ENCODE data around the gene PTPRN2.
"Not testable (repeated sequence)": the region's sequence is repeated elsewhere in the genome, so short reads cannot be mapped to it uniquely, and the experiment has no call there.

PTPRN2 gene

DNA sequence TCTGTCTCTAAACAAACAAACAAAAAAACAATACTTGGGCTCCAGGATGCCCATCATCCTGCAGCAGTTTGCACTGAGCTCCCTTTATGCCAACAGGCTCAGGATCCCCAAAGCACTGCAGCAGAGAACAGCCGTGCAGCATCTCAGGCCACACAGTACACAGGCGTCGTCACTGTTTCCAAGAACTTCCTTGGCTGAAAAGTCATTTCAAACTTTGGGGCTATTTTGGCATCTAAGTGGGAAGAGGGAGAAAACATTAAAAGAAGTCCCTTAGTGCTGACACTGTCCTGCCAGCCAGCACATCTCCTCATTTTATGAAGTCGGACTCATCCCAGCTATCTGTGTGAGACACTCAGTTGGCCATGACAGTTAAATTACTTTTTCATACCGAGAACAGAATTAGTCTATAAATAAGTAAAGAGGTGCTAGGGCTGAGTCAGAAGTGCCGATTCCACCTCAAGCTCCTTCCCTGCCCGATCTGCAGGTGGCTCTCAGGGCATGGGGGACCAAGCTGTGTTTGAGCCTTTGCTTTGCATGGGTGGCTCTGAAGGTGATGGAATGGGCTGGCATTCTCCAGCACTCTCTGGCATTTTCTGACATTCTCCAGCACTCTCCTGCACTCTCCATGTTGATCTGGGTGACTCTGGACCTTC is 68.5 kb downstream of the PTPRN2 start:
- Mint-ChIP-seq H3K27me3 (no peaks in the 10 kb centered on the region), H3K9me3 (peaks cover 8% of the 10 kb centered on the region), H3K4me3 (no peak overlapping the region), H3K4me1 (no peaks in the 10 kb centered on the region), H3K27ac (no peak overlapping the region), H3K36me3 (peaks cover 2% of the 10 kb centered on the region)
- CTCF ChIA-PET: no interaction called here
- no peak for DNase-seq

GRCh38 chr7:158517571-158517970 is 70.1 kb downstream of the PTPRN2 start:
- no peaks in the 10 kb centered on the region for H3K36me3 Mint-ChIP-seq
- no peaks in the 10 kb centered on the region for H3K27me3 Mint-ChIP-seq
- CTCF ChIA-PET: no interaction called here

GRCh38 chr7:158517072-158517471 is 70.6 kb downstream of the PTPRN2 start:
- Mint-ChIP-seq H3K27me3 (no peaks in the 10 kb centered on the region), H3K9me3 (peaks cover 4% of the 10 kb centered on the region), H3K4me3 (no peak overlapping the region), H3K4me1 (no peaks in the 10 kb centered on the region), H3K36me3 (no peaks in the 10 kb centered on the region), H3K27ac (no peak overlapping the region)
- CTCF ChIA-PET: no interaction called here
- no peak for DNase-seq

More at GRCh38 chr7:158517571-158517970, 70.1 kb downstream of the PTPRN2 start:
- H3K4me1 Mint-ChIP-seq: no peaks in the 10 kb centered on the region
- H3K9me3 Mint-ChIP-seq: peaks cover 4% of the 10 kb centered on the region
- no peak for DNase-seq
- H3K4me3 Mint-ChIP-seq: no peak overlapping the region
- H3K27ac Mint-ChIP-seq: no peak overlapping the region

DNA sequence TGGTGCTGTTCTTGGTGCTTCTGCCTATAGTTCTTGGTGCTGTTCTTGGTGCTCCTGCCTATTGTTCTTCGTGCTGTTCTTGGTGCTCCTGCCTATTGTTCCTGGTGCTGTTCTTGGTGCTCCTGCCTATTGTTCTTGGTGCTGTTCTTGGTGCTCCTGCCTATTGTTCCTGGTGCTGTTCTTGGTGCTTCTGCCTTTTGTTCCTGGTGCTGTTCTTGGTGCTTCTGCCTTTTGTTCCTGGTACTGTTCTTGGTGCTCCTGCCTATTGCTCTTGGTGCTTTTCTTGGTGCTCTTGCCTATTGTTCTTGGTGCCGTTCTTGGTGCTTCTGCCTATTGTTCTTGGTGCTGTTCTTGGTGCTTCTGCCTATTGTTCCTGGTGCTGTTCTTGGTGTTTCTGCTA is 71.1 kb downstream of the PTPRN2 start:
- Mint-ChIP-seq H3K27me3 (no peaks in the 10 kb centered on the region), H3K27ac (no peak overlapping the region), H3K36me3 (no peaks in the 10 kb centered on the region), H3K4me1 (no peaks in the 10 kb centered on the region), H3K4me3 (no peak overlapping the region), H3K9me3 (peaks cover 9% of the 10 kb centered on the region)
- no peak for DNase-seq
- CTCF ChIA-PET: no interaction called here

DNA sequence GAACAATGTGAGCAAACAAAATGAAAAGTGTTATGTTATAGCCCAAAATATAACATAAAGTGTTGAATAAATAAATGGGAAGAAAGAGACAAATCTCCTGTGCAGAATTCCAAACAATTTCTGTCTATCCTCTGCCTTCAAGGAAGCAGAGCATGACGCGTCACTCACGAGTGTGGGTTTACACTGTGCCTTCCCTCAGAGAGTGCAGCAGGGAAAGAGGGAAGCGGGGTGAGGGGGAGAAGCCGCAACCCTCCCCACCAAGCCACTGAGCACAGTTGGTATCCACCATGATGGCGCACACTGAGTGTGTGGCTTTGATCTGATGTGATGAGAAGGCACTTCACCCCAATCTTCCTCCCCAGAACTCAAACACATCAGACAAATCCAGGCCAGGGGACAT is 74.8 kb downstream of the PTPRN2 start:
- Mint-ChIP-seq H3K27ac (no peak overlapping the region), H3K4me3 (no peak overlapping the region), H3K9me3 (peaks cover 16% of the 10 kb centered on the region), H3K4me1 (no peaks in the 10 kb centered on the region), H3K27me3 (no peaks in the 10 kb centered on the region), H3K36me3 (peaks cover 1% of the 10 kb centered on the region)
- DNase-seq: no peak
- CTCF ChIA-PET: no interaction called here

DNA sequence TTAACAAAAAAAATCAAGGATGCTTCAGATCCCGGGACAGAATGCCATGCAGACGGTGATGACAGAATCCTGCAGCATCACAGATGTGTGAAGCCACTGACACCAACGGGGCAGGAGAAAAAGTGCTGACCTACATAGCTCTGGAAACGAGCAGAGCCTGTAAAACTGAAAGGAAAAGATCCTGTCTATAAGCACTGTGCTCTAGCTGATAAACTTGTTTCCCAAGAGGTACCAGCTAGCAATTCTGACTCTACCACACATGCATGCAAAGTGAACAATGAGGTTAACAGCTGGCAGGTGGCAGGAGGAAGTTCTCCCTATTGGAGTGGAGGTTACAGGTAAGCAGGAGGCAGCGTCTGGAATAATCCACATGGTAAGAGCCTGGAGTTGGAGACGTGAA is 75.6 kb downstream of the PTPRN2 start:
- H3K27ac Mint-ChIP-seq: no peak overlapping the region
- H3K27me3 Mint-ChIP-seq: no peaks in the 10 kb centered on the region
- DNase-seq: no peak
- CTCF ChIA-PET: no interaction called here
- peaks cover 1% of the 10 kb centered on the region for H3K36me3 Mint-ChIP-seq
- no peak overlapping the region for H3K4me3 Mint-ChIP-seq
- no peaks in the 10 kb centered on the region for H3K4me1 Mint-ChIP-seq
- H3K9me3 Mint-ChIP-seq: peaks cover 22% of the 10 kb centered on the region

GRCh38 chr7:158508802-158509385 is 78.7 kb downstream of the PTPRN2 start:
- Mint-ChIP-seq H3K27ac (no peak overlapping the region), H3K27me3 (no peaks in the 10 kb centered on the region)

GRCh38 chr7:158508321-158508720 is 79.3 kb downstream of the PTPRN2 start:
- H3K27me3 Mint-ChIP-seq, H3K36me3 Mint-ChIP-seq, H3K27ac Mint-ChIP-seq, H3K4me1 Mint-ChIP-seq, DNase-seq, H3K4me3 Mint-ChIP-seq, CTCF ChIA-PET: not testable (repeated sequence)
- H3K9me3 Mint-ChIP-seq: peaks cover 31% of the 10 kb centered on the region

More at GRCh38 chr7:158508802-158509385, 78.7 kb downstream of the PTPRN2 start:
- Mint-ChIP-seq H3K4me3 (no peak overlapping the region), H3K4me1 (no peaks in the 10 kb centered on the region), H3K9me3 (peaks cover 31% of the 10 kb centered on the region), H3K36me3 (peaks cover 1% of the 10 kb centered on the region)
- DNase-seq: no peak
- CTCF ChIA-PET: no interaction called here

DNA sequence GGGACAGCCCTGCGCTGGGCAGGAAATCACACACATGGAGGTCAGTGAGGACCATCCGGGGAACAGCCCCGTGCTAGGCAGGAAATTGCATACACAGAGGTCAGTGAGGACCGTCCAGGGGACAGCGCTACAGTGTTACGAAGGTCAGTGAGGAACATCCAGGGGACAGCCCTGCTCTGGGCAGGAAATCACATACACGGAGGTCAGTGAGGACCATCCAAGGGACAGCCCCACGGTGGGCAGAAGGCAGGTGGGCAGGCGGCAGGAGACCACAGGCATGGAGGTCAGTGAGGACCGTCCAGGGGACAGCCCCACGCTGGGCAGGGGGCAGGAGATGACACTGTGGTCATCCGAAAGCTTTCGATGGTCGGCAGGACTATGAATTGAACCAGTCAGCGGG is 79.7 kb downstream of the PTPRN2 start:
- Mint-ChIP-seq H3K27me3 (no peaks in the 10 kb centered on the region), H3K27ac (no peak overlapping the region)

GRCh38 chr7:158507175-158507574 is 80.4 kb downstream of the PTPRN2 start:
- H3K27ac Mint-ChIP-seq, H3K36me3 Mint-ChIP-seq, CTCF ChIA-PET, H3K4me3 Mint-ChIP-seq, DNase-seq, H3K27me3 Mint-ChIP-seq, H3K4me1 Mint-ChIP-seq: not testable (repeated sequence)
- H3K9me3 Mint-ChIP-seq: peaks cover 28% of the 10 kb centered on the region

More for the DNA sequence above, 79.7 kb downstream of the PTPRN2 start:
- Mint-ChIP-seq H3K9me3 (peaks cover 30% of the 10 kb centered on the region), H3K4me1 (no peaks in the 10 kb centered on the region), H3K4me3 (no peak overlapping the region), H3K36me3 (peaks cover 1% of the 10 kb centered on the region)
- peak; percentile 16 for DNase-seq
- CTCF ChIA-PET: no interaction called here

DNA sequence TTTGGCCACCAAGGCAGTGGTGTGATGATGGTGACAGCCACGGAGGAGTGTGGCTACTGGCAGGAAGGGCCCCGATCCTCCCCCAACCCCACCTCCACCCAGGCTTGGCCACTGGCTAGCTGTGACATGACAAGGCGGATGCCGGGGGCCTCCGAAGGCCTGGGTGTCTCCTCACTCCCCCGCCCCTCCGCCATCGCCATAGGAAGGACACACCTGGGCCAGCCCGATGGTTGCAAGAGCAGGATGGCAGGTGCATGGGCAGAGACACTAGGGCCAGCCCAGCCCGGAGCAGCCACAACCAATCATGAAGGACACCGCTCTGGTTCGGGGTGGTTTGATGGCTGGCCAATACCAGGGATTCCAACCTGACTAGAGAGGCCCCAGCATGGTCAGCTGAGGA is 81.0 kb downstream of the PTPRN2 start:
- peak; percentile 15 for DNase-seq
- H3K4me1 Mint-ChIP-seq: no peaks in the 10 kb centered on the region
- H3K27me3 Mint-ChIP-seq: no peaks in the 10 kb centered on the region
- H3K36me3 Mint-ChIP-seq: peaks cover 1% of the 10 kb centered on the region
- no peak overlapping the region for H3K4me3 Mint-ChIP-seq
- peaks cover 24% of the 10 kb centered on the region for H3K9me3 Mint-ChIP-seq
- no peak overlapping the region for H3K27ac Mint-ChIP-seq
- CTCF ChIA-PET: no interaction called here

DNA sequence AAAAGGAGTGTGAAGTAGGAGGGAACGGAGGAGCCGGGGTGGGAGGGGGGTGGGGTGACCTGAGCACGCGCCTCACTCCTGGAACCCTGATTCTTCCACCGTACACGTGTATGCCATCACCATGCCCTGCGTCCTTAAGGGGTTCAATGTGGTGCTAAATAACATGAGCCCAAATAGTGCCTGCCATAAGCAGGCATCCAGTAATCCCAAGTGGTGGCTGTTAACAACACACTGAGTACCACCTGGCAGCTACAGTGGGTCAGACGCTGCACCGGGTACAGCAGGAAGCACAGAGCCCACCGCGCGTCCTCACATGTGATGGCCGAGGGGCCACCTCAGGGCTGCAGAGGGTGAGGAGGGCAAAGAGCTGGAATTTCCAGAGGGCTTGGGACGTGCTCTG is 81.9 kb downstream of the PTPRN2 start:
- Mint-ChIP-seq H3K9me3 (peaks cover 24% of the 10 kb centered on the region), H3K27me3 (no peaks in the 10 kb centered on the region), H3K27ac (no peak overlapping the region), H3K36me3 (peaks cover 1% of the 10 kb centered on the region), H3K4me1 (no peaks in the 10 kb centered on the region), H3K4me3 (no peak overlapping the region)
- CTCF ChIA-PET: no interaction called here
- peak; percentile 1 for DNase-seq

DNA sequence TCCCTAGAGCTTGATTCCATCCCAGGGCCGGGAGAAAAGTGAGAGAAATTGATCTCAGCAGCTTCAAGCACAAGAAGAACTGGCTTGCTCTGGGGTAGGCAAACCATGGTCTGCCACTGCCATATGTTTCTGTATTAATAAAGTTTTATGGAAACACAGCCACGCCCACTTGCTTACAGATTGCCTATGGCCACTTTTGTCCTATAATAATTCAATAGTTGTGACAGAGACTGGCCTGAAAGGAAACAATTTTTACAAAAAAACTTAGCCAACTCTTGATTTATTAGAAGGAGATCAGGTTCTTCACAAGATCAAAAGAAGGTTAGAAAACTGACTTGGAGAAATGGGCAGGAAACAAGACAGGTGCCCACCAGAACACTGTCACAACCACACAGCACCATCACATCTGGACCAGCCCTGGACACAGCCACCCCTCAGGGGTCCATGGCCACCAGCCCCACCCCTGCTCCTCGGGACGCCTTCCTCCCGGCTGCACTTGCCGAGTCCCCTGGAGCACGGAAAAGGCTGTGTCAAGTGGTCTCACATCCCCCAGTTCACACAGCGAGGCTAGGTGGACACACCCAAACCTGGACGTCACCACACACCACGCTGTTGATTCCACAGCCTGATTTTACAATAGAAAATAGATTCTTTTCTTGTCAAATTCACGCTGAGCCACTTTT is 85.4 kb downstream of the PTPRN2 start:
- DNase-seq: no peak
- CTCF ChIA-PET: no interaction called here
- no peaks in the 10 kb centered on the region for H3K36me3 Mint-ChIP-seq
- H3K9me3 Mint-ChIP-seq: peaks cover 11% of the 10 kb centered on the region
- no peak overlapping the region for H3K4me3 Mint-ChIP-seq
- no peak overlapping the region for H3K27ac Mint-ChIP-seq
- no peaks in the 10 kb centered on the region for H3K4me1 Mint-ChIP-seq
- no peaks in the 10 kb centered on the region for H3K27me3 Mint-ChIP-seq

GRCh38 chr7:158501393-158502067 is 86.1 kb downstream of the PTPRN2 start:
- H3K36me3 Mint-ChIP-seq: no peaks in the 10 kb centered on the region
- H3K9me3 Mint-ChIP-seq: peaks cover 4% of the 10 kb centered on the region
- H3K4me3 Mint-ChIP-seq: no peak overlapping the region
- no peaks in the 10 kb centered on the region for H3K4me1 Mint-ChIP-seq
- no peaks in the 10 kb centered on the region for H3K27me3 Mint-ChIP-seq
- CTCF ChIA-PET: no interaction called here
- H3K27ac Mint-ChIP-seq: no peak overlapping the region
- DNase-seq: no peak

DNA sequence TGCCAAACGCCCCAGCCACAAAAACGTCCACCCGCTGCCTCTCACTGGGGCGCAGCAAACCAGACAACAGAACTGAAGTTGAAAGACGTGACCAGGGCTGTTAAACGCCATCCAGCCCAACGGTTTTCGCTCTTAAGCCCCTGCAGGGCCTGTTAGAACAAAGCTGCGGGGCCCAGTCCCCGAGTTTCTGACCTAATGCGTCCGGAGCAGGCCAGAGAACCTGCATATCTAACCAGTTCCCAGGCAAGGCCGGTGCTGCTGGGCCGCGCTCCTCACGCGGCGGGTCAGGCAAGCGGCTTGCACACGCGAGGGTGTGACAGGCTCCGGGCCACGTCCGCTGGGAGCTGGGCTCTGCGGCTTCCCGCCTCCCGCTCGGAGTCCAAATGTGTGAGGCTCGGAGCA is 87.0 kb downstream of the PTPRN2 start:
- Mint-ChIP-seq H3K4me1 (no peaks in the 10 kb centered on the region), H3K4me3 (no peak overlapping the region), H3K27ac (no peak overlapping the region), H3K9me3 (peaks cover under 1% of the 10 kb centered on the region), H3K36me3 (no peaks in the 10 kb centered on the region), H3K27me3 (no peaks in the 10 kb centered on the region)
- no peak for DNase-seq
- CTCF ChIA-PET: no interaction called here

Data from activated naive CD4-positive, alpha-beta T cell treated with anti-CD3 and anti-CD28 coated beads, Interleukin-2, amount 10 ng/mL, durations not matched to agents 7 days and 5 days (primary cell).